Measurements from ENCODE around the gene ETFRF1.

DNA sequence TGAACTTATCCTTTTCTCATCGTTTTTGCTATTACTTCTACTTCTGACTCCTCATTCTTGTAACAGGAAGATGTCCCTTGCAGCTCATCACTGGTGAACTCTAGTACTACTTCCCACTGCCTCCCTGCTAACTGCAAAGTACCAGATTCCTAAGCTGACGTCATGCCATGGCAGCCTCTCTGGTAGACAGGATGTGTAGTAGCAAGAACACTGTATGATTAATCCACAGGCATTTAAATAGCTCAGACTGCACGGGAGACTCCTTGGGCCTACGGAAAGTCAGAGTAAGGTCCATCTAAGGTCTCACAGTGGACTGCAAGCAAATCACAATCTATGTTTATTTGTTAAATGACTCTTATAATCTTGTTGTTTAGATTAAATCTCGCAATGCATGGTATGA, 43.6 kb upstream of the ETFRF1 start:
- TF ChIP-seq, protein P1, sequence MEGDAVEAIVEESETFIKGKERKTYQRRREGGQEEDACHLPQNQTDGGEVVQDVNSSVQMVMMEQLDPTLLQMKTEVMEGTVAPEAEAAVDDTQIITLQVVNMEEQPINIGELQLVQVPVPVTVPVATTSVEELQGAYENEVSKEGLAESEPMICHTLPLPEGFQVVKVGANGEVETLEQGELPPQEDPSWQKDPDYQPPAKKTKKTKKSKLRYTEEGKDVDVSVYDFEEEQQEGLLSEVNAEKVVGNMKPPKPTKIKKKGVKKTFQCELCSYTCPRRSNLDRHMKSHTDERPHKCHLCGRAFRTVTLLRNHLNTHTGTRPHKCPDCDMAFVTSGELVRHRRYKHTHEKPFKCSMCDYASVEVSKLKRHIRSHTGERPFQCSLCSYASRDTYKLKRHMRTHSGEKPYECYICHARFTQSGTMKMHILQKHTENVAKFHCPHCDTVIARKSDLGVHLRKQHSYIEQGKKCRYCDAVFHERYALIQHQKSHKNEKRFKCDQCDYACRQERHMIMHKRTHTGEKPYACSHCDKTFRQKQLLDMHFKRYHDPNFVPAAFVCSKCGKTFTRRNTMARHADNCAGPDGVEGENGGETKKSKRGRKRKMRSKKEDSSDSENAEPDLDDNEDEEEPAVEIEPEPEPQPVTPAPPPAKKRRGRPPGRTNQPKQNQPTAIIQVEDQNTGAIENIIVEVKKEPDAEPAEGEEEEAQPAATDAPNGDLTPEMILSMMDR (IDR thresholded peaks at IDR 0.05; ENCODE audit: insufficient read depth, low read depth, low read length), result no peak
- no peak for TF ChIP-seq EZH2 (IDR thresholded peaks at IDR 0.05; ENCODE audit: insufficient read depth, low read length)
